ENCODE results near the gene OR10T2. TPM values are rescaled to one million over a fixed set of nuclear protein-coding genes. Genes with fewer than 3 reads are reported as not detected.
"Not testable (repeated sequence)": the region's sequence is repeated elsewhere in the genome, so short reads cannot be mapped to it uniquely, and the experiment has no call there.

The OR10T2 gene
- not detected for total RNA-seq

- ATAC-seq (no peak), DNase-seq (no peak)
- Histone ChIP-seq H3K9me3 (no peaks in the 10 kb centered on the region), H3K27ac (no peak within 1 kb of the TSS), H3K4me3 (no peak within 1 kb of the TSS), H3K36me3 (no peaks in the 10 kb centered on the region), H3K4me1 (no peaks in the 10 kb centered on the region), H3K27me3 (no peaks in the 10 kb centered on the region)
- in situ Hi-C loops (cut with MboI; ENCODE audit: low sequenced_read_pairs in 4 of 4) (no loop called here), intact Hi-C loops (cut with DNase I; ENCODE audit: low total_unique reads) (no loop called here)
- TF ChIP-seq POLR2A (IDR thresholded peaks at IDR 0.05): no peak
- no peak for TF ChIP-seq CTCF (IDR thresholded peaks at IDR 0.05 in 4 of 5, conservative IDR thresholded peaks at IDR 0.05 in 1 of 5)
Observed at GRCh38 chr1:158398818-158399514, at the start of gene OR10T2. Gene OR10T2, minus strand, starts transcription at chr1:158399466. Its CDS starts 0 bp downstream, at chr1:158399466.

- H3K27me3 ChIP-seq: no peaks in the 10 kb centered on the region
- no peaks in the 10 kb centered on the region for H3K4me1 ChIP-seq
- TF ChIP-seq POLR2A (IDR thresholded peaks at IDR 0.05) (no peak), CTCF (IDR thresholded peaks at IDR 0.05 in 4 of 5, conservative IDR thresholded peaks at IDR 0.05 in 1 of 5) (no peak)
- H3K36me3 ChIP-seq: no peaks in the 10 kb centered on the region
- in situ Hi-C loops (cut with MboI; ENCODE audit: low sequenced_read_pairs in 4 of 4) (no loop called here), intact Hi-C loops (cut with DNase I; ENCODE audit: low total_unique reads) (no loop called here)
- no peak overlapping the region for H3K4me3 ChIP-seq
- no peak for ATAC-seq
- no peak for DNase-seq
- H3K9me3 ChIP-seq: no peaks in the 10 kb centered on the region
- H3K27ac ChIP-seq: no peak overlapping the region
Observed at GRCh38 chr1:158445376-158445775, 46.1 kb upstream of the OR10T2 start.

- Histone ChIP-seq H3K4me3 (no peak overlapping the region), H3K9me3 (no peaks in the 10 kb centered on the region), H3K27me3 (no peaks in the 10 kb centered on the region), H3K4me1 (no peaks in the 10 kb centered on the region), H3K36me3 (no peaks in the 10 kb centered on the region), H3K27ac (no peak overlapping the region)
- intact Hi-C loops (cut with DNase I; ENCODE audit: low total_unique reads): no loop called here
- ATAC-seq (no peak), DNase-seq (no peak)
- in situ Hi-C loops (cut with MboI; ENCODE audit: low sequenced_read_pairs in 4 of 4): no loop called here
- TF ChIP-seq CTCF (IDR thresholded peaks at IDR 0.05 in 4 of 5, conservative IDR thresholded peaks at IDR 0.05 in 1 of 5) (no peak), POLR2A (IDR thresholded peaks at IDR 0.05) (no peak)
Observed at GRCh38 chr1:158434741-158435140, 35.5 kb upstream of the OR10T2 start.

- H3K27ac ChIP-seq; ATAC-seq; H3K4me1 ChIP-seq; H3K4me3 ChIP-seq; H3K27me3 ChIP-seq; intact Hi-C loops (cut with DNase I; ENCODE audit: low total_unique reads); H3K36me3 ChIP-seq; H3K9me3 ChIP-seq; DNase-seq; in situ Hi-C loops (cut with MboI; ENCODE audit: low sequenced_read_pairs in 4 of 4): not testable (repeated sequence)
Observed at GRCh38 chr1:158430163-158430562, 30.9 kb upstream of the OR10T2 start.

- Histone ChIP-seq H3K4me1 (no peaks in the 10 kb centered on the region), H3K9me3 (no peaks in the 10 kb centered on the region), H3K27ac (no peak within 1 kb of the TSS), H3K36me3 (no peaks in the 10 kb centered on the region), H3K4me3 (no peak within 1 kb of the TSS), H3K27me3 (no peaks in the 10 kb centered on the region)
- intact Hi-C loops (cut with DNase I; ENCODE audit: low total_unique reads): no loop called here
- in situ Hi-C loops (cut with MboI; ENCODE audit: low sequenced_read_pairs in 4 of 4): no loop called here
- TF ChIP-seq POLR2A (IDR thresholded peaks at IDR 0.05) (no peak), CTCF (IDR thresholded peaks at IDR 0.05 in 4 of 5, conservative IDR thresholded peaks at IDR 0.05 in 1 of 5) (no peak)
- no peak for ATAC-seq
- DNase-seq: no peak
Observed at GRCh38 chr1:158426137-158426536, 26.9 kb upstream of the OR10T2 start, which contains the start of gene OR10K2. Gene OR10K2, minus strand, starts transcription at chr1:158426237. Its CDS starts 5,371 bp downstream, at chr1:158420866.
